GM23248 (cell line): ENCODE results near the gene KDM2B.

Experiments used
- EZH2 ChIP-seq: fragments of 200-600 bp; sonication (generic); IDR thresholded peaks from 2 replicates; pipeline ENCODE4 v1.6.1; 2018; ENCODE audit warnings: antibody characterized with exemption, mild to moderate bottlenecking; ENCODE audit not compliant: insufficient read depth, poor library complexity, severe bottlenecking
- EZH2phosphoT487 ChIP-seq: fragments of 200-600 bp; sonication (generic); IDR thresholded peaks from 2 replicates; pipeline ENCODE4 v1.6.1; 2018; ENCODE audit warnings: antibody characterized with exemption, moderate library complexity, mild to moderate bottlenecking, low read depth; ENCODE audit not compliant: insufficient read depth

GRCh38 chr12:121461048-121461447, 119.8 kb downstream of the KDM2B start:
- TF ChIP-seq EZH2phosphoT487 = no peak
- TF ChIP-seq EZH2 = no peak
